ENCODE data around the gene PITPNC1. TPM values are rescaled to one million over a fixed set of nuclear protein-coding genes. Genes with fewer than 3 reads are reported as not detected.

PITPNC1 gene
- total RNA-seq, 4 donors from 2014 or later, result 2.3 to 8.6 (median 4.3) TPM

GRCh38 chr17:67623767-67624166 lies 246.7 kb downstream of the PITPNC1 start:
- in situ Hi-C loops (cut with MboI; ENCODE audit: low sequenced_read_pairs in 4 of 4), result no loop called here
- intact Hi-C loops (cut with DNase I; ENCODE audit: low total_unique reads), result no loop called here
- H3K4me3 ChIP-seq, result no peak overlapping the region

GRCh38 chr17:67624886-67625656 lies 248.0 kb downstream of the PITPNC1 start:
- in situ Hi-C loops (cut with MboI; ENCODE audit: low sequenced_read_pairs in 4 of 4) (no loop called here), intact Hi-C loops (cut with DNase I; ENCODE audit: low total_unique reads) (no loop called here)
- Histone ChIP-seq H3K4me3 (no peak overlapping the region), H3K27me3 (no peaks in the 10 kb centered on the region), H3K9me3 (no peaks in the 10 kb centered on the region), H3K36me3 (no peaks in the 10 kb centered on the region), H3K27ac (no peak overlapping the region), H3K4me1 (no peaks in the 10 kb centered on the region)
- ATAC-seq (no peak), DNase-seq (no peak)
- no peak for TF ChIP-seq POLR2A (IDR thresholded peaks at IDR 0.05)
- no peak for TF ChIP-seq CTCF (IDR thresholded peaks at IDR 0.05 in 4 of 5, conservative IDR thresholded peaks at IDR 0.05 in 1 of 5)

More at GRCh38 chr17:67623767-67624166, 246.7 kb downstream of the PITPNC1 start:
- Histone ChIP-seq H3K36me3 (no peaks in the 10 kb centered on the region), H3K4me1 (no peaks in the 10 kb centered on the region), H3K9me3 (no peaks in the 10 kb centered on the region), H3K27ac (no peak overlapping the region), H3K27me3 (no peaks in the 10 kb centered on the region)
- TF ChIP-seq CTCF (IDR thresholded peaks at IDR 0.05 in 4 of 5, conservative IDR thresholded peaks at IDR 0.05 in 1 of 5) (no peak), POLR2A (IDR thresholded peaks at IDR 0.05) (no peak)
- ATAC-seq (no peak), DNase-seq (no peak)

- DNase-seq (no peak), ATAC-seq (no peak)
- Histone ChIP-seq H3K4me3 (no peak overlapping the region), H3K27me3 (no peaks in the 10 kb centered on the region), H3K4me1 (no peaks in the 10 kb centered on the region), H3K27ac (no peak overlapping the region), H3K36me3 (no peaks in the 10 kb centered on the region), H3K9me3 (no peaks in the 10 kb centered on the region)
- in situ Hi-C loops (cut with MboI; ENCODE audit: low sequenced_read_pairs in 4 of 4) (no loop called here), intact Hi-C loops (cut with DNase I; ENCODE audit: low total_unique reads) (no loop called here)
- TF ChIP-seq CTCF (IDR thresholded peaks at IDR 0.05 in 4 of 5, conservative IDR thresholded peaks at IDR 0.05 in 1 of 5) (no peak), POLR2A (IDR thresholded peaks at IDR 0.05) (no peak)
Observed at GRCh38 chr17:67625971-67626370, 248.9 kb downstream of the PITPNC1 start.

GRCh38 chr17:67628580-67629013 lies 251.5 kb downstream of the PITPNC1 start:
- intact Hi-C loops (cut with DNase I; ENCODE audit: low total_unique reads), result loop anchor here (1.0 kb wide), 1 partner anchor 254 kb away; no protein-coding TSS in a partner anchor
- no peaks in the 10 kb centered on the region for H3K27me3 ChIP-seq
- in situ Hi-C loops (cut with MboI; ENCODE audit: low sequenced_read_pairs in 4 of 4), result no loop called here
- H3K36me3 ChIP-seq, result no peaks in the 10 kb centered on the region
- H3K9me3 ChIP-seq, result no peaks in the 10 kb centered on the region
- no peak overlapping the region for H3K4me3 ChIP-seq
- H3K4me1 ChIP-seq, result no peaks in the 10 kb centered on the region
- no peak for TF ChIP-seq POLR2A (IDR thresholded peaks at IDR 0.05)
- TF ChIP-seq CTCF (IDR thresholded peaks at IDR 0.05 in 4 of 5, conservative IDR thresholded peaks at IDR 0.05 in 1 of 5), result no peak
- ATAC-seq (no peak), DNase-seq (no peak)
- no peak overlapping the region for H3K27ac ChIP-seq

Measured in gastrocnemius medialis (tissue), 4 donors.